Stimulated activated naive CD4-positive, alpha-beta T cell treated with Interleukin-2 at 50 U/mL for 16 hours (primary cell): ENCODE results near the gene ADAM12.
"Not testable (repeated sequence)": the region's sequence is repeated elsewhere in the genome, so short reads cannot be mapped to it uniquely, and the experiment has no call there.

ENCODE experiments used
- DNase-seq: peaks from one replicate; lab custom pipeline; 2025; lab: John Stamatoyannopoulos, UW

The ADAM12 gene

DNA sequence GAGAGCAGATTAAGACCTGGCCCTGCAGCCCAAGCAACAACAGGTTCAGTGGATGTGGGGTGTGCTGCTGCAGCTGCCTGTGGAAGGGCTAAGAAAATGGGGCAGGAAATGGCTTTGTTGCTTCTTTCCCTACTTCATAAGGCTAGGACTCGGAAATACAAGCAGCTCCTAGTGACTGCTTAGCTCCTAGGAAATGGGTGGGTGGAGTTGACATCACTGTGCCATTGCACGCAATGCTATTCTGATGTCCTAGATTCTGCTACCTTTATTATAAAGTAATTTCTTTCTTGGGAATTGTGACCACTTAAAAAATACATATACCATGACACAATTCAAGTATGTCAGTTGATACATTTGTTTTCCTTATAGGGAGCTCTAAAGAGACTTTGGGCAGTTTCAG, 336.1 kb downstream of the ADAM12 start:
- DNase-seq, result no peak

DNA sequence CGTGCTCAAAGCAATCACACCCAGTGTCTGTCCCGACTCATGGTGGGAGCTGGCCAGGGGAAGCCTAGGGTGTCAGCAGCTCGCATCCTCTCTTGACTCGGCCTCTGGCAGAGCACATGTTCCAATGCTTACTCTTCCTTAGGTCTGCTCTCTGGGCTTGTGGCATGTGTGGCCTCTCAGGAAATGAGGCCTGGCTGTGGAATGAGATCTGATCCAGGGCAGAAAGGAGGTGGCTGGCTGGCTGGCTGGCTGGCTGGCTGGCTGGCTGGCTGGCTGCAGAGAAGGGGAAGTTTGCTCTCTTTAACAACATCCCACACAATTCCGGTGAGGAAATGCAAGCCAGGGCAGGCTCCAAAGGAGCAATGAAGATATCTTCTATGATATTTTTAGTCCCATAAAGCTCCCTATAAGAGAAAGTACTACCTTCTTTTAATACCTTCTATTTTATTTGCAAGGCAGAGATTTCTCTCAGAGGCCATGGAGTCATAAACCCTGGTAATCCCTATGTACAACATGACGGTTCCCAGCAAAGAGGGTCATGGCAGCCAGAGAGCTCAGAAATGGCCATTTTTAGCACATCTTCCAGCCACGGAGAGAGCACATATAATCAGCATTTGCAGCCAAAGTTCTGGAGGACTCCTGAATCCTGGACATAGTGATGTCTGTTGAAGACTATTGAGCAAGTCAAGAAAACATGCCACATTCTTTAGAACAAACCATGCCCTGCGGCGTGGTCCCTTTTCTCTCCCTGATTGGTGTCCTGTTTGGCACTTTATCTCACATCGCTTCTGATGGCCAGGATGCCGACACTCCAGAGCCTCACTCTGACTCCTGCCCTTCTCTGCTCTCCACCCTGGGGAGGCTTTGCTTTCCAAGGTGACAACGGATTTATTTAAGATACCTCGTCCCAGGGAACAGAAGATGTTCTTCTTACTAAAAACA, 338.2 kb downstream of the ADAM12 start:
- DNase-seq, result no peak

GRCh38 chr10:126047749-126048148, 340.5 kb downstream of the ADAM12 start:
- not testable (repeated sequence) for DNase-seq

GRCh38 chr10:126046831-126047230, 341.4 kb downstream of the ADAM12 start:
- DNase-seq, result no peak

DNA sequence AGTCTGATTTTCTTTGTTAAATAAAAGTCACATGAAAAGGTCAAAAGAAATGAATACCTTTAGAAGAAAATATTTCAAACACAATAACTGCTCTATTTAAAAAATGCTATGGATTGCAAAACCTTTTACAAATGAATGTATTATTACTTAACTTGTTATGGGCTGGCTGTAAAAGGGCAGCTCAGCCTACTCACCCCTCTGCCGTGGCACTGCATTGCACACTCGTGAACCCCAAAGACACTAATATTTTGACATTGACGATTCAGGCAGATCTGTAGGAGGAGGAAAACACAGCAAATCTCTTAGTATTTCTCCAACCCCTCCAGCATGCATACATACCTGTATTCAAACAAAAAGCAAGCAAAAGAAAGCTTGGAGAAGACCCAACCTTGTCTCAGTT, 342.4 kb downstream of the ADAM12 start:
- DNase-seq, result no peak

GRCh38 chr10:126043389-126043788, 344.9 kb downstream of the ADAM12 start:
- DNase-seq, result no peak

DNA sequence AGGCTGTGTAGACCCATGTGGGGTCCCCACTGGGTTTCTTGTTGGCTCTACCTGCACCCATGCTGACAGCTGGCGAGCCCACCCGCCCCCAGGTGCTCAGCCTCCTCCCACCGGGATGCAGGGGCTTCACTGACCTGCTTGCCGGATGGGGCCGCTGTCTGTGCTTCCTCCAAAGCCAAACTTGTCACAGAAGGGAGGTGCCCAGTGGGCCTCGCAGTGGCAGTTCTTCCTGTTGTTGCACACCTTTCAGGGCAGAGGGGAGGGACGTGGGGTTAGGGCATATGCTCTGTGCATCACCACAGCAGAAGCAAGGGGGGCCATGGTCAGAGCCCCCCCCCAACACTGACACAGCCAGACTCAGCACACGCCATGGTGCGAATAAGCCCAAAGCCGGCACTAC, 345.4 kb downstream of the ADAM12 start:
- no peak for DNase-seq

DNA sequence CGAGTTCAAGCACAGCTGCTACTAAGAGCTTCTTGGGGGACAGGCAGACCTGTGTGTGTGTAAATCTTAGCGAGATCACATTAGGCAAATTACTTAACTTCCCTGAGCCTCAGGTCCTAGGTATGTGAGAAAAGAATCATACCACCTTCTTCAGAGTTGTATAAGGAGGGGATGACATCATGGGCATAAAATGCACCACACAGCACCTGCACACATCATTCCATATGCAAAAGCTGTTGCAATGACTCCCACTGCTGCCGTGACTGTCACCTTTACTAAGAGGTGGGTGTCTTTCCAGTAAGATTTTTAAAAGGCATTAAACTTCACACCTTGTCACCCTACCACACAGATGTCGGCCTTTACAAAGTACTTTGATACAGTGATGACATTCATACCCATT, 345.9 kb downstream of the ADAM12 start:
- no peak for DNase-seq

DNA sequence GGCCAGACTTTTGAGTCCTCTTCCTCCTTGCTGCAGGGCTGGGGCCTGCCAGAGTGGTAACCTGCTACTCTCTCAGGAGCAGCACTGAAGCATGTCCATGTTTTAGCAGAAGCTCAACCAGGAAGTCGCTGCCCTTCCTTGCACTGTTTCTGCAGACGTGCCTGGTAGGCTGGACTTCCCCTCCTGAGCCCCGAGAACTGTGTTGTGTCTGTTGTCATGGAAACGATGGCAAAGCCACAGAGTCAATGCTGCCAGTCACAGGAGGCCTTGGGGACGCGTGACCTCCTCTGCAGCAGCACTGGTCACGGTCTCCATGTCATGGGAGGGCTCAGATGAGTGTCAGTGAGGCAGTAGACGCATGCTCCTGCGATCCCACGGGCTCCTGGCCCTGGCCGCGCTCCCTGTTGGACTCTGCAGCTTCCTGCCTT, 346.5 kb downstream of the ADAM12 start:
- peak; percentile 63 for DNase-seq

DNA sequence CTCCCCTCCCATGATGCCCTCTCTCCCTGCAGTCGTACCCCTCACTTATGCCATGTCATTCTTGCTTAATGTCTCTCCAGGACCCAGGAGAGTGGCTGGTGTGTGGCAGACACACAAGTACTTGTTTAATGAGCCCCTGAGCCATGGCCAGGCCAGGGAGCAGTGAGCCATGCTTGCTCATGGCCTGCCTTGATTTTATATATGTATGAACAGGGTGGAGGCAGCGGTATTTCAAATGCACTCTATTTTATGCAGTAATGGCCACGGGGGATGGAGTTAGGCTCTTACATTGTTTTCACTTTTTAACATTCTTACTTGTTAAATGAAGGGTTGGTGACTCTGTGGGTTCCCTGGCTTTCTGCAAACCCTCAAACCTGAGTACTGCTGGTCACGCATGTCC, 347.2 kb downstream of the ADAM12 start:
- no peak for DNase-seq

DNA sequence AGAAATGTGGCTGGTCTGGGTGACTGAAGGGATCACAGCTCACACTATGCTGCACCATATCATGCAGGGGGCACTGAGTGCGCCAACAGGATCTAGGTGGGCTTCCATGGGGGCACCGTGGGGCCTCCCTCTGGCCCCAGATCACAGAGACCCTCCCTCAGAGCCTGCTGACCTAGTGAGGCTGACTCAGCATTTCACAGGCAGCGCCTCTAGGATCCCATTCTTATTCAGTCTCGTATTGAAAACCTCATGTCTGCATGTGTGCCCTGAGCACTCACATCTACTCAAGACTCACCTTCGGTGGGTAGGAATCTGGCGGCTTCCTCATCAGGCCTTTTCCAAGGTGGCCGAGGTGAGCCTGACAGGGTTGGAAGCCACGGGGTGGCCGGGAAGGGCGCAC, 350.3 kb downstream of the ADAM12 start:
- DNase-seq, result no peak

DNA sequence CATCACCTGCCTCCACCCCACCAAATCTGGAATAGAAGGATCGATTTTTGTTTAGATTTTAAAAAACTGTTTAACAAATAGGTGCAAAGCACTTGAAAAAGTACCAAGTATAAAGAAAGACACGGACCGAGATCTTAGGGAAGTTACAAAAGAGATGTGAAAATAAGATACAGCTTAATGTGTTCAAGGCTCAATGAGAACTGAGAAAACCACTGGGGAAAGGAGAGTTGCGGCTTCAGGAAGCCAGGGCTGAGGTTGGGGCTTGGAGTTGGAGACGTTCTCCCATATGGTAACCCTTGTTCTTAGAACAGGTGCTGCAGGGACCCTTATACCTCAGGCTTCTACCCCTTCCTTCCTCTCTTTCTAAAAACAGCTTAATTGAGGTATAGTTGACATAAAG, 351.8 kb downstream of the ADAM12 start:
- no peak for DNase-seq

DNA sequence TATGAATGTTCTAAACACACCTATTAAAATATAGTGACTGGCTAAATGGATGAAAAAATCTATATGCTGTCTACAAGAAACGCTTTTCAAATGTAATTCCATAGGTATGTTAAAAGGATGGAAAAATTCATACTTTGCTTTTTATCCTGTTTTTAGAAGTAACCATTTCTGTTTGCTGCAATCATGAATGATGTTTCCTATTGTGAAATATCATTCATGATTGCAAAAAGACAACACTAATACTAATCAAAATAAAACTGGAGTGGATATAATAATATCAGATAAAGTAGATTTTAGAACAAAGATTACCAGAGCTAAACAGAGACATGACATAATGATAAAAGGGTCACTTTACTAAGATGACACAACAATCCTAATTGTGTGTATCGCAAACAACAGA, 353.7 kb downstream of the ADAM12 start:
- DNase-seq, result no peak

- no peak for DNase-seq
Observed at GRCh38 chr10:126029999-126030398, 358.3 kb downstream of the ADAM12 start.

DNA sequence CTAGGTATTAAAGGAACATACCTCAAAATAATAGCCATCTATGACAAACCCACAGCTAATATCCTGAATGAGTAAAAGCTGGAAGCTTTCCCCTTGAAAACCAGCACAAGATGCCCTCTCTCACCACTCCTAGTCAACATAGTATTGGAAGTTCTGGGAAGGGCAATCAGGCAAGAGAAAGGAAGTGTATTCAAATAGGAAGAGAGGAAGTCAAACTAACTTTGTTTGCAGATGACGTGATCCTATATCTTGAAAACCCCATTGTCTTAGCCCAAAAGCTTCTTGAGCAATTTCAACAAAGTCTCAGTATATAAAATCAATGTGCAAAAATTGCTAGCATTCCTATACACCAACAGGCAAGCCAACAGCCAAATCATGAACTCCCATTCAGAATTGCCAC, 360.6 kb downstream of the ADAM12 start:
- DNase-seq, result no peak

GRCh38 chr10:126022841-126023240, 365.4 kb downstream of the ADAM12 start:
- no peak for DNase-seq

GRCh38 chr10:126021833-126022500, 366.3 kb downstream of the ADAM12 start:
- DNase-seq, result no peak

DNA sequence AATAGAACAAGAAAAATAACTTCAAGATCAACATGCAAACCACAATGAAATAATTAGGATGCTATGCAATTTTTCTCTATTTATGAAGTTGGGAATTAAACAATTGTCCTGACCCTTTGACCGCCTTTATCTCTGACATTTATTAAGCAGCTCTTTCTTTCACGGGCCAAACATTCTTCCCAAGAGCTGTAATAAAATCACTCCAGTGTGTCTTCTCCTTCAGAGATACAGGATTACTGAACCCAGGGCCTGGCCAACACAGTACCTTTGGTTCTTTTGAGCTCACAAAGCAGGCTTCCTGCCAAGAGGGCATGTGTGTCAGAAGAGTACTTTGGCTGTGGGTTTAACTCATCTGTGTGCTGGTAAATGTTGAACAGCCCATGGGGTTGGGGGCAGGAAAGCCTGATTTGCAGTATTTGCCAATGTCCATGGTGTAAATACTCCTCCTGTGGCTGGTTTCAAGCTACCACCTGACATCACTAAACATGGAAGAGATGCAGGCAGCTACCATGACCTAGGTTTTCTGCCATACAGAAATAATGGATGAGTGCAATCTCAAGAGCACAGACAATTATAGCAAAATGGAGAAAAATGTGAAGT, 370.2 kb downstream of the ADAM12 start:
- DNase-seq, result no peak

DNA sequence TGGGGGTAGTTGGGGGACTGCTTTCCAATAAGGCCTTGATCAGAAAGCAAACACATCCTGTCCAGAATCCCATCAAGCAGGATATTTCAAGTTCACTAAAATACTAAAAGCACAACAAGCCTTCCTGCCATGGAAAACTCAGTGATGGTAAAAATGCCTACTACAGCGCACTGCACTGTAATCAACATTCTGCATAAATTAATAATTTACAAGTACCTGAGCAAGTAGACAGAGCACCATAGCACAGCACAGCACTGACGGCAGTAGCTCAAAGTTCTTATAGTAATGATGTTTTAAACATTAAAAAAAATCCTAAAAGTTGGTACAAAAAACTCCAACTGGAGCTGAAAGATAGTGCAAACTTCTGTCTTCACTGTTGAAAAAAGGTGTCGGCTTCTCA, 371.4 kb downstream of the ADAM12 start:
- DNase-seq, result no peak

- DNase-seq, result no peak
Observed at GRCh38 chr10:126016156-126016805, 372.0 kb downstream of the ADAM12 start.

DNA sequence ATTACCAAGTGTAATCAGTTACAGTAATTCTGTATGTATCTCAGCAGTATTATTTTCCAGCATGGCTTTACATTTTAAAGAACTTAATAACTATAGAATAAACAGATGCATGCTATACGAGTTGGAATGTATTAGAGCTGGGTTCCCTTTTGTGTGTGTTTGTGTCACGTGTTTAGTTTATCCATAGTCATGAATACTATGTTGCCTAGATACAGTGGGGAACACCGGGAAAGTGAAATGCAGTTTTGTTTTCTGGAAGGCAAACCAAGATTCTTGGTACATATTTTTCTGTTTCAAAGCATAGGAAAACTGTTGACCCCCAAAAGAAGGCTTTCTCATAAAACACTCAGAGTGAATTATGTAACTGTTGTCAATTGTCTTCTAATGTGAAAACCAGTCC, 372.9 kb downstream of the ADAM12 start:
- DNase-seq, result no peak

DNA sequence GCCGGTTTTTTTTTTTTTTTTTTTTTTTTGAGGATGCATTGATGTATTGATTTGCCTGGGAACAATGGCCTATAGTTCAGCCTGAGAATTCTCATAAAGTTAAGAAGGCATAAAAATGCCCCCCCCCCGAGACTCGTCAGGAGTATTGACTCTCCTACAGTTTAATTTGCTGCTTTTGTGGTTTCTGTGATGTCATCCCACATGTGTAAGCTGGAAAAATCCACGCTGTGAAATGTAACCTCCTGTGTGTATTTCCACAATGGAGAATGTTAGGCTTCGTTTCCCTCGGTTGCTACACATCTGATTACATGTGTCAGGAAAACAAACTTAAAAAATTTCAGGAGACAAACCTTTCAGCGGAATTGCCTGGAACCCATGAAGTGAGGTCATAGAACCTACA, 374.0 kb downstream of the ADAM12 start:
- DNase-seq, result no peak
